DOHH2 (cell line): ENCODE measurements around the gene PIKFYVE.

ENCODE experiments used
- EZH2phosphoT487 ChIP-seq: fragments of 200-600 bp; sonication (generic); IDR thresholded peaks from 2 replicates; pipeline ENCODE4 v1.6.1; 2017; ENCODE audit warnings: borderline replicate concordance, mild to moderate bottlenecking, antibody characterized with exemption, low read length, moderate library complexity, mixed read lengths
- TF ChIP-seq, protein P1 (sequence below): fragments of 200-600 bp; sonication (generic); IDR thresholded peaks from one replicate; pipeline ENCODE4 v1.5.1; 2014; ENCODE audit warnings: antibody characterized with exemption, mild to moderate bottlenecking, low read depth, low read length; ENCODE audit not compliant: poor library complexity, severe bottlenecking

DNA sequence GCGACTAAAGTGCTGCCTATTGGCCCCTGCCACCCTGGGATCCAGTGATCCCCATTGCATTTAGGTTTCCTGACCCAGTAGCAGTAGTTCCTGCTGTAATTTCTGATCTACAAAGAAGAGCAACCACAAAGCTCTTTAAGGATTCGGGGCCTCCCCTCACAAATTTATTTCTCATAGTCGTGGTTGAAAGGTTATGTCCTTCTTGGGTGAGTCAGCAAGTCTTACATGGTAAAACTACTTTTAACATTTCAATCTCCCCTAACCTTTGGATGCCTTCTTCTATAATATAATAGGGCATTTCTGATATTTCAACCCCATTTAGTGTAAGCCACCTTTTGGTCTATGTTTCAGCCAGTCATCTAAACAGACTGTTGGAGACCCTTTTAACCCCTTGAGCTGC, 14.9 kb downstream of the PIKFYVE start:
- TF ChIP-seq, protein P1, sequence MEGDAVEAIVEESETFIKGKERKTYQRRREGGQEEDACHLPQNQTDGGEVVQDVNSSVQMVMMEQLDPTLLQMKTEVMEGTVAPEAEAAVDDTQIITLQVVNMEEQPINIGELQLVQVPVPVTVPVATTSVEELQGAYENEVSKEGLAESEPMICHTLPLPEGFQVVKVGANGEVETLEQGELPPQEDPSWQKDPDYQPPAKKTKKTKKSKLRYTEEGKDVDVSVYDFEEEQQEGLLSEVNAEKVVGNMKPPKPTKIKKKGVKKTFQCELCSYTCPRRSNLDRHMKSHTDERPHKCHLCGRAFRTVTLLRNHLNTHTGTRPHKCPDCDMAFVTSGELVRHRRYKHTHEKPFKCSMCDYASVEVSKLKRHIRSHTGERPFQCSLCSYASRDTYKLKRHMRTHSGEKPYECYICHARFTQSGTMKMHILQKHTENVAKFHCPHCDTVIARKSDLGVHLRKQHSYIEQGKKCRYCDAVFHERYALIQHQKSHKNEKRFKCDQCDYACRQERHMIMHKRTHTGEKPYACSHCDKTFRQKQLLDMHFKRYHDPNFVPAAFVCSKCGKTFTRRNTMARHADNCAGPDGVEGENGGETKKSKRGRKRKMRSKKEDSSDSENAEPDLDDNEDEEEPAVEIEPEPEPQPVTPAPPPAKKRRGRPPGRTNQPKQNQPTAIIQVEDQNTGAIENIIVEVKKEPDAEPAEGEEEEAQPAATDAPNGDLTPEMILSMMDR = no peak
- no peak for TF ChIP-seq EZH2phosphoT487
